A549 (cell line): ENCODE data around the gene ASXL2.

Experiments
- BHLHE40 ChIP-seq: IDR thresholded peaks from 2 replicates; pipeline ENCODE4 v1.6.1; 2012; ENCODE audit warnings: low read depth, low read length, inconsistent platforms
- CEBPB ChIP-seq, 2 experiments: fragments of >200 bp in 1 of 2; sonication (Bioruptor Twin) in 1 of 2; formaldehyde crosslinking in 1 of 2; IDR thresholded peaks; 2 replicates each; pipeline ENCODE4 v1.6.1; 2012 to 2016
- CHD2 ChIP-seq: fragments of 150-350 bp; IDR thresholded peaks from 2 replicates; pipeline ENCODE4 v1.6.1; 2014; ENCODE audit warnings: low read length; ENCODE audit not compliant: partially characterized antibody
- EP300 ChIP-seq, 2 experiments: fragments of >200 bp; sonication (Bioruptor Twin); formaldehyde crosslinking; IDR thresholded peaks; 2 replicates in 1 of 2; 3 replicates in 1 of 2; pipeline ENCODE4 v1.6.1; 2016 to 2017
- JUN ChIP-seq, 2 experiments: fragments of >200 bp; sonication (Bioruptor Twin); formaldehyde crosslinking; IDR thresholded peaks; 2 replicates in 1 of 2; 3 replicates in 1 of 2; pipeline ENCODE4 v1.6.1; 2016 to 2017
- MYC ChIP-seq: IDR thresholded peaks from 2 replicates; pipeline ENCODE4 v1.6.1; 2012; ENCODE audit warnings: mild to moderate bottlenecking, inconsistent platforms, low read length, improper control_type of control experiment, borderline replicate concordance
- RFX5 ChIP-seq: fragments of 450-650 bp; IDR thresholded peaks from 2 replicates; pipeline ENCODE4 v1.7.1; 2014; ENCODE audit warnings: antibody characterized with exemption, mild to moderate bottlenecking, moderate library complexity
- SREBF2 ChIP-seq: fragments of 450-650 bp; IDR thresholded peaks from 2 replicates; pipeline ENCODE4 v1.6.1; 2014; ENCODE audit warnings: mild to moderate bottlenecking, moderate library complexity
- TF ChIP-seq, protein P1 (sequence below): fragments of >200 bp; sonication (Bioruptor Twin); formaldehyde crosslinking; IDR thresholded peaks from 3 replicates; pipeline ENCODE4 v1.5.1; 2016
- TF ChIP-seq, protein P2 (sequence below): fragments of 200-600 bp; sonication (generic); IDR thresholded peaks from 2 replicates; pipeline ENCODE4 v1.6.1; 2016; ENCODE audit warnings: antibody characterized with exemption, mild to moderate bottlenecking, moderate library complexity
- TF ChIP-seq, protein P3 (sequence below): IDR thresholded peaks from 2 replicates; pipeline ENCODE4 v1.6.1; 2012
- TF ChIP-seq, protein P4 (sequence below): IDR thresholded peaks from 2 replicates; pipeline ENCODE4 v1.6.1; 2012

DNA sequence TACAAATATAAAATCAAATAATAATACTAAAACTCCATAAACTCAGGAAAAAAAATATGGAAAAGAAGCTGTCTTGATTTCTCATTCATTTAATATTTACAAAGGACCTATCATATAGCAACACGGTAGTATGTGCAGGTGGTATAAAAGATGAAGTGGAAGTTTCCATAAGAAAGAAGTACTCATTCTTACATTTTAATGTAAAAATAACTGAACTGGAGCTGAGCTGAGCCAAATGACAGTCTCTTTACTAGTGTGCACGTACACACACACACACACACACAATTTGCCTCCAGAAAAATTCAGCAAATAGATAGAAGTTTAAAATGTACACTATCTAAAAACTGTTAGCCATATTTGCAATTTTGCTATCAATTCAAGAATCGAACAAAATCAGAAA, 54.1 kb downstream of the ASXL2 start:
- TF ChIP-seq CHD2 (no peak), JUN (IDR thresholded peaks at IDR 0.05) (no peak), MYC (no peak), CEBPB (IDR thresholded peaks at IDR 0.05) (no peak), RFX5 (no peak), BHLHE40 (no peak), EP300 (IDR thresholded peaks at IDR 0.05) (no peak), SREBF2 (no peak)
- TF ChIP-seq, protein P1, sequence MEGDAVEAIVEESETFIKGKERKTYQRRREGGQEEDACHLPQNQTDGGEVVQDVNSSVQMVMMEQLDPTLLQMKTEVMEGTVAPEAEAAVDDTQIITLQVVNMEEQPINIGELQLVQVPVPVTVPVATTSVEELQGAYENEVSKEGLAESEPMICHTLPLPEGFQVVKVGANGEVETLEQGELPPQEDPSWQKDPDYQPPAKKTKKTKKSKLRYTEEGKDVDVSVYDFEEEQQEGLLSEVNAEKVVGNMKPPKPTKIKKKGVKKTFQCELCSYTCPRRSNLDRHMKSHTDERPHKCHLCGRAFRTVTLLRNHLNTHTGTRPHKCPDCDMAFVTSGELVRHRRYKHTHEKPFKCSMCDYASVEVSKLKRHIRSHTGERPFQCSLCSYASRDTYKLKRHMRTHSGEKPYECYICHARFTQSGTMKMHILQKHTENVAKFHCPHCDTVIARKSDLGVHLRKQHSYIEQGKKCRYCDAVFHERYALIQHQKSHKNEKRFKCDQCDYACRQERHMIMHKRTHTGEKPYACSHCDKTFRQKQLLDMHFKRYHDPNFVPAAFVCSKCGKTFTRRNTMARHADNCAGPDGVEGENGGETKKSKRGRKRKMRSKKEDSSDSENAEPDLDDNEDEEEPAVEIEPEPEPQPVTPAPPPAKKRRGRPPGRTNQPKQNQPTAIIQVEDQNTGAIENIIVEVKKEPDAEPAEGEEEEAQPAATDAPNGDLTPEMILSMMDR = no peak
- TF ChIP-seq, protein P2, sequence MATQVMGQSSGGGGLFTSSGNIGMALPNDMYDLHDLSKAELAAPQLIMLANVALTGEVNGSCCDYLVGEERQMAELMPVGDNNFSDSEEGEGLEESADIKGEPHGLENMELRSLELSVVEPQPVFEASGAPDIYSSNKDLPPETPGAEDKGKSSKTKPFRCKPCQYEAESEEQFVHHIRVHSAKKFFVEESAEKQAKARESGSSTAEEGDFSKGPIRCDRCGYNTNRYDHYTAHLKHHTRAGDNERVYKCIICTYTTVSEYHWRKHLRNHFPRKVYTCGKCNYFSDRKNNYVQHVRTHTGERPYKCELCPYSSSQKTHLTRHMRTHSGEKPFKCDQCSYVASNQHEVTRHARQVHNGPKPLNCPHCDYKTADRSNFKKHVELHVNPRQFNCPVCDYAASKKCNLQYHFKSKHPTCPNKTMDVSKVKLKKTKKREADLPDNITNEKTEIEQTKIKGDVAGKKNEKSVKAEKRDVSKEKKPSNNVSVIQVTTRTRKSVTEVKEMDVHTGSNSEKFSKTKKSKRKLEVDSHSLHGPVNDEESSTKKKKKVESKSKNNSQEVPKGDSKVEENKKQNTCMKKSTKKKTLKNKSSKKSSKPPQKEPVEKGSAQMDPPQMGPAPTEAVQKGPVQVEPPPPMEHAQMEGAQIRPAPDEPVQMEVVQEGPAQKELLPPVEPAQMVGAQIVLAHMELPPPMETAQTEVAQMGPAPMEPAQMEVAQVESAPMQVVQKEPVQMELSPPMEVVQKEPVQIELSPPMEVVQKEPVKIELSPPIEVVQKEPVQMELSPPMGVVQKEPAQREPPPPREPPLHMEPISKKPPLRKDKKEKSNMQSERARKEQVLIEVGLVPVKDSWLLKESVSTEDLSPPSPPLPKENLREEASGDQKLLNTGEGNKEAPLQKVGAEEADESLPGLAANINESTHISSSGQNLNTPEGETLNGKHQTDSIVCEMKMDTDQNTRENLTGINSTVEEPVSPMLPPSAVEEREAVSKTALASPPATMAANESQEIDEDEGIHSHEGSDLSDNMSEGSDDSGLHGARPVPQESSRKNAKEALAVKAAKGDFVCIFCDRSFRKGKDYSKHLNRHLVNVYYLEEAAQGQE = no peak
- TF ChIP-seq, protein P3, sequence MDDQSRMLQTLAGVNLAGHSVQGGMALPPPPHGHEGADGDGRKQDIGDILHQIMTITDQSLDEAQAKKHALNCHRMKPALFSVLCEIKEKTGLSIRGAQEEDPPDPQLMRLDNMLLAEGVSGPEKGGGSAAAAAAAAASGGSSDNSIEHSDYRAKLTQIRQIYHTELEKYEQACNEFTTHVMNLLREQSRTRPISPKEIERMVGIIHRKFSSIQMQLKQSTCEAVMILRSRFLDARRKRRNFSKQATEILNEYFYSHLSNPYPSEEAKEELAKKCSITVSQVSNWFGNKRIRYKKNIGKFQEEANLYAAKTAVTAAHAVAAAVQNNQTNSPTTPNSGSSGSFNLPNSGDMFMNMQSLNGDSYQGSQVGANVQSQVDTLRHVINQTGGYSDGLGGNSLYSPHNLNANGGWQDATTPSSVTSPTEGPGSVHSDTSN = no peak
- TF ChIP-seq, protein P4, sequence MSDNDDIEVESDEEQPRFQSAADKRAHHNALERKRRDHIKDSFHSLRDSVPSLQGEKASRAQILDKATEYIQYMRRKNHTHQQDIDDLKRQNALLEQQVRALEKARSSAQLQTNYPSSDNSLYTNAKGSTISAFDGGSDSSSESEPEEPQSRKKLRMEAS = no peak
